ENCODE results near the gene GMPPA. TPM values are rescaled to one million over a fixed set of nuclear protein-coding genes. Genes with fewer than 3 reads are reported as not detected.

GMPPA gene
- total RNA-seq, 1 donor from 2014 or later: 30.2 TPM

GRCh38 chr2:219459460-219460311 lies 39.0 kb upstream of the GMPPA start:
- Mint-ChIP-seq H3K36me3 (ENCODE audit: low read depth, unreplicated experiment) (no peaks in the 10 kb centered on the region), H3K27ac (ENCODE audit: unreplicated experiment) (no peak overlapping the region), H3K27me3 (ENCODE audit: unreplicated experiment) (peaks cover 14% of the 10 kb centered on the region), H3K4me3 (ENCODE audit: unreplicated experiment) (no peak overlapping the region), H3K9me3 (ENCODE audit: unreplicated experiment) (no peaks in the 10 kb centered on the region), H3K4me1 (ENCODE audit: unreplicated experiment) (peaks cover 2% of the 10 kb centered on the region)
- TF ChIP-seq, protein P1, sequence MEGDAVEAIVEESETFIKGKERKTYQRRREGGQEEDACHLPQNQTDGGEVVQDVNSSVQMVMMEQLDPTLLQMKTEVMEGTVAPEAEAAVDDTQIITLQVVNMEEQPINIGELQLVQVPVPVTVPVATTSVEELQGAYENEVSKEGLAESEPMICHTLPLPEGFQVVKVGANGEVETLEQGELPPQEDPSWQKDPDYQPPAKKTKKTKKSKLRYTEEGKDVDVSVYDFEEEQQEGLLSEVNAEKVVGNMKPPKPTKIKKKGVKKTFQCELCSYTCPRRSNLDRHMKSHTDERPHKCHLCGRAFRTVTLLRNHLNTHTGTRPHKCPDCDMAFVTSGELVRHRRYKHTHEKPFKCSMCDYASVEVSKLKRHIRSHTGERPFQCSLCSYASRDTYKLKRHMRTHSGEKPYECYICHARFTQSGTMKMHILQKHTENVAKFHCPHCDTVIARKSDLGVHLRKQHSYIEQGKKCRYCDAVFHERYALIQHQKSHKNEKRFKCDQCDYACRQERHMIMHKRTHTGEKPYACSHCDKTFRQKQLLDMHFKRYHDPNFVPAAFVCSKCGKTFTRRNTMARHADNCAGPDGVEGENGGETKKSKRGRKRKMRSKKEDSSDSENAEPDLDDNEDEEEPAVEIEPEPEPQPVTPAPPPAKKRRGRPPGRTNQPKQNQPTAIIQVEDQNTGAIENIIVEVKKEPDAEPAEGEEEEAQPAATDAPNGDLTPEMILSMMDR (IDR thresholded peaks at IDR 0.05; ENCODE audit: unreplicated experiment): peak; percentile 87
- peak; percentile 80 for DNase-seq (ENCODE audit: low spot score)

GRCh38 chr2:219460424-219460926 lies 38.2 kb upstream of the GMPPA start:
- Mint-ChIP-seq H3K36me3 (ENCODE audit: low read depth, unreplicated experiment) (no peaks in the 10 kb centered on the region), H3K27me3 (ENCODE audit: unreplicated experiment) (peaks cover 15% of the 10 kb centered on the region), H3K4me1 (ENCODE audit: unreplicated experiment) (peaks cover 2% of the 10 kb centered on the region), H3K27ac (ENCODE audit: unreplicated experiment) (no peak overlapping the region), H3K4me3 (ENCODE audit: unreplicated experiment) (no peak overlapping the region), H3K9me3 (ENCODE audit: unreplicated experiment) (no peaks in the 10 kb centered on the region)
- TF ChIP-seq, protein P1 (IDR thresholded peaks at IDR 0.05; ENCODE audit: unreplicated experiment): no peak
- no peak for DNase-seq (ENCODE audit: low spot score)

GRCh38 chr2:219461047-219461514 lies 37.6 kb upstream of the GMPPA start:
- no peaks in the 10 kb centered on the region for H3K36me3 Mint-ChIP-seq (ENCODE audit: low read depth, unreplicated experiment)
- H3K27me3 Mint-ChIP-seq (ENCODE audit: unreplicated experiment): peaks cover 11% of the 10 kb centered on the region
- TF ChIP-seq, protein P1 (IDR thresholded peaks at IDR 0.05; ENCODE audit: unreplicated experiment): no peak
- peaks cover 2% of the 10 kb centered on the region for H3K4me1 Mint-ChIP-seq (ENCODE audit: unreplicated experiment)
- DNase-seq (ENCODE audit: low spot score): no peak
- no peak overlapping the region for H3K27ac Mint-ChIP-seq (ENCODE audit: unreplicated experiment)
- H3K9me3 Mint-ChIP-seq (ENCODE audit: unreplicated experiment): no peaks in the 10 kb centered on the region
- H3K4me3 Mint-ChIP-seq (ENCODE audit: unreplicated experiment): no peak overlapping the region

DNA sequence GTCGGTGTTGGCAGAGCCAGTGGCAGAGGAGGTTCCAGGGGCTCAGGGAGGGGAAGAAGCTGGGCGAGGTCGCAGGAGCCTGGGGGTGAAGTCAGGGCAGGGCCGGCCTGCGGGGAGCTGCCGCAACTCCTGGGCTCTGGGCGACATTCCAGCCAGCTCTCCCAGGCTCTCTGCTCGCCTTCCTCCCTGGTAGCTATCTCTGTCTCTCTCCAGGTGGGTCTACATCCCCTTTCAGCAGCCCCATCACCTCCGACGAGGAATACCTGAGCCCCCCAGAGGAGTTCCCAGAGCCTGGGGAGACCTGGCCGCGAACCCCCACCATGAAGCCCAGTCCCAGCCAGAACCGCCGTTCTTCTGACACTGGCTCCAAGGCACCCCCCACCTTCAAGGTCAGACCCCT lies 37.0 kb upstream of the GMPPA start:
- peaks cover under 1% of the 10 kb centered on the region for H3K36me3 Mint-ChIP-seq (ENCODE audit: low read depth, unreplicated experiment)

More for the DNA sequence above, 37.0 kb upstream of the GMPPA start:
- H3K4me1 Mint-ChIP-seq (ENCODE audit: unreplicated experiment): peaks cover 2% of the 10 kb centered on the region
- peaks cover 12% of the 10 kb centered on the region for H3K27me3 Mint-ChIP-seq (ENCODE audit: unreplicated experiment)
- no peak for DNase-seq (ENCODE audit: low spot score)
- TF ChIP-seq, protein P1 (IDR thresholded peaks at IDR 0.05; ENCODE audit: unreplicated experiment): no peak
- H3K9me3 Mint-ChIP-seq (ENCODE audit: unreplicated experiment): no peaks in the 10 kb centered on the region
- H3K4me3 Mint-ChIP-seq (ENCODE audit: unreplicated experiment): no peak overlapping the region
- H3K27ac Mint-ChIP-seq (ENCODE audit: unreplicated experiment): no peak overlapping the region
